CD4-positive, alpha-beta memory T cell (primary cell): ENCODE results near the gene GUCD1. TPM values are rescaled to one million over a fixed set of nuclear protein-coding genes. Genes with fewer than 3 reads are reported as not detected.
A peak's percentile ranks its signal among the peaks of the same experiment; 100 is the strongest.
"Not testable (repeated sequence)": the region's sequence is repeated elsewhere in the genome, so short reads cannot be mapped to it uniquely, and the experiment has no call there.

Experiments used
- CTCF ChIA-PET: fragments of 350-600 bp; sonication (Branson Sonifier 250); formaldehyde crosslinking; loops from one replicate; lab custom pipeline; 2021; ENCODE audit warnings: inconsistent platforms; ENCODE audit not compliant: partially characterized antibody; lab: Charles Lee
- POLR2A ChIA-PET: fragments of 350-600 bp; sonication (Branson Sonifier 250); formaldehyde crosslinking; loops from one replicate; lab custom pipeline; 2021; ENCODE audit not compliant: partially characterized antibody; lab: Charles Lee
- DNase-seq, 5 donors: peaks; one replicate each; pipeline versions ENCODE4 v3.0.0 to v3.0.0-alpha.2; 2020 to 2022; ENCODE audit warnings: mixed read lengths in 1 of 5
- H3K27ac ChIP-seq: one replicate; pipeline ENCODE4 v1.7.0; 2013; ENCODE audit warnings: low read depth, low read length
- H3K27me3 ChIP-seq: 2 replicates; pipeline ENCODE4 v1.7.0; 2013; ENCODE audit warnings: mild to moderate bottlenecking, low read length, moderate library complexity; ENCODE audit not compliant: insufficient read depth
- H3K36me3 ChIP-seq: 2 replicates; pipeline ENCODE4 v1.7.0; 2013; ENCODE audit warnings: mild to moderate bottlenecking, low read length, moderate library complexity; ENCODE audit not compliant: insufficient read depth
- H3K4me1 ChIP-seq: 2 replicates; pipeline ENCODE4 v1.7.0; 2013; ENCODE audit warnings: mild to moderate bottlenecking, low read length, moderate library complexity; ENCODE audit not compliant: insufficient read depth
- H3K4me3 ChIP-seq, 2 donors: one replicate each; pipeline ENCODE4 v1.7.0; 2013; ENCODE audit warnings: low read length in 2 of 2, mild to moderate bottlenecking in 1 of 2
- H3K9me3 ChIP-seq, 2 donors: one replicate each; pipeline ENCODE4 v1.7.0; 2013; ENCODE audit warnings: low read length in 2 of 2, control low read depth in 1 of 2; ENCODE audit not compliant: control insufficient read depth in 1 of 2
- H3K27ac Mint-ChIP-seq, 7 donors: one replicate each; pipeline ENCODE4 v1.8.0; 2020 to 2021; ENCODE audit warnings: mixed read lengths in 7 of 7, mild to moderate bottlenecking in 6 of 7, inconsistent platforms in 3 of 7, moderate library complexity in 3 of 7
- H3K27me3 Mint-ChIP-seq, 2 donors: one replicate each; pipeline ENCODE4 v1.8.0; 2020 to 2021; ENCODE audit warnings: mixed read lengths in 2 of 2
- H3K36me3 Mint-ChIP-seq, 2 donors: one replicate each; pipeline ENCODE4 v1.8.0; 2020 to 2021; ENCODE audit warnings: mixed read lengths in 2 of 2, inconsistent platforms in 1 of 2, mild to moderate bottlenecking in 1 of 2
- H3K4me1 Mint-ChIP-seq, 4 donors: one replicate each; pipeline ENCODE4 v1.8.0; 2020 to 2021; ENCODE audit warnings: mixed read lengths in 4 of 4, mild to moderate bottlenecking in 1 of 4
- H3K4me3 Mint-ChIP-seq, 8 donors: one replicate each; pipeline ENCODE4 v1.8.0; 2020 to 2021; ENCODE audit warnings: mixed read lengths in 8 of 8, mild to moderate bottlenecking in 7 of 8, moderate library complexity in 6 of 8, inconsistent platforms in 3 of 8
- H3K9me3 Mint-ChIP-seq, 8 donors: one replicate each; pipeline ENCODE4 v1.8.0; 2020 to 2021; ENCODE audit warnings: mixed read lengths in 8 of 8, mild to moderate bottlenecking in 5 of 8, inconsistent platforms in 3 of 8, moderate library complexity in 1 of 8
- intact Hi-C: fragments of 100-400 bp; cut with micrococcal nuclease; formaldehyde crosslinking; loops from one replicate; pipeline ENCODE4 v1.15.1; 2023
- polyA plus RNA-seq, 2 donors: library from polyadenylated mRNA; unstranded; fragments of 300-500 nt; fragmentation: Illumina TruSeq; gene quantifications; one replicate each; pipeline ENCODE4 v1.2.3, GENCODE V29; 2021
- total RNA-seq, 2 experiments: library from RNA; stranded (reverse); gene quantifications; one replicate each; pipeline ENCODE4 v1.2.3, GENCODE V29; 2021

Gene GUCD1
- total and polyA plus RNA-seq, 4 experiments from 2014 or later, result 44.2 to 65.5 (median 56.1) TPM

DNA sequence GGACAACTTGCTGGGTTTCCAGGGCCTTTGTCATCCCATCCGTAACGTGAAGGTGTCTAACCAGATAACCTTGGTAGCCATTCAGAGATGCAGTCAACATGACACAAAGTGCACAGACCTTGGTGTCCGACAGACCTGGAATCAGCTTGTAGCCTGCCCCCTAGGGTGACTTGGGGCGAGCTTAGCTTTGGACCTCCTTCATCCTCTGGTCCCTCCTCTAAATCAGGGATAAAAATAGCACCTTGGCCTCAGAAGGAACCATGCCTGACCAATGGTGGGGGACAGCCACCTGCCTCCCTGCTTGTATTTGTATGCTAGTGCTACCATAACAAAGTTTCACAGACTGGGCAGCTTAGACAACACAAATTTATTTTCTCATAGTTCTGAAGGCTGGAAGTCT lies 4.5 kb upstream of the GUCD1 start:
- CTCF ChIA-PET, result no interaction called here
- peaks cover 22 to 66% of the 10 kb centered on the region in 2 donors for H3K36me3 Mint-ChIP-seq
- intact Hi-C loops, result loop anchor here (5.0 to 10.0 kb wide), 3 partner anchors 48 to 1415 kb away; partner anchors contain the start of genes MIF, RAB36 and RSPH14
- Histone ChIP-seq H3K36me3 (peaks cover 33% of the 10 kb centered on the region), H3K27me3 (no peaks in the 10 kb centered on the region), H3K27ac (no peak overlapping the region), H3K4me1 (peaks cover 56% of the 10 kb centered on the region), H3K4me3 (no peak overlapping the region), H3K9me3 (no peaks in the 10 kb centered on the region)
- H3K4me3 Mint-ChIP-seq, result peak overlapping the region in 1 of 8 donors; percentile 36
- no peaks in the 10 kb centered on the region for H3K9me3 Mint-ChIP-seq
- POLR2A ChIA-PET, result no interaction called here
- DNase-seq, result no peak
- H3K27ac Mint-ChIP-seq, result peak overlapping the region in 1 of 7 donors; percentile 95
- H3K27me3 Mint-ChIP-seq, result no peaks in the 10 kb centered on the region
- H3K4me1 Mint-ChIP-seq, result peaks cover 42 to 78% (median 57%) of the 10 kb centered on the region in 4 donors

DNA sequence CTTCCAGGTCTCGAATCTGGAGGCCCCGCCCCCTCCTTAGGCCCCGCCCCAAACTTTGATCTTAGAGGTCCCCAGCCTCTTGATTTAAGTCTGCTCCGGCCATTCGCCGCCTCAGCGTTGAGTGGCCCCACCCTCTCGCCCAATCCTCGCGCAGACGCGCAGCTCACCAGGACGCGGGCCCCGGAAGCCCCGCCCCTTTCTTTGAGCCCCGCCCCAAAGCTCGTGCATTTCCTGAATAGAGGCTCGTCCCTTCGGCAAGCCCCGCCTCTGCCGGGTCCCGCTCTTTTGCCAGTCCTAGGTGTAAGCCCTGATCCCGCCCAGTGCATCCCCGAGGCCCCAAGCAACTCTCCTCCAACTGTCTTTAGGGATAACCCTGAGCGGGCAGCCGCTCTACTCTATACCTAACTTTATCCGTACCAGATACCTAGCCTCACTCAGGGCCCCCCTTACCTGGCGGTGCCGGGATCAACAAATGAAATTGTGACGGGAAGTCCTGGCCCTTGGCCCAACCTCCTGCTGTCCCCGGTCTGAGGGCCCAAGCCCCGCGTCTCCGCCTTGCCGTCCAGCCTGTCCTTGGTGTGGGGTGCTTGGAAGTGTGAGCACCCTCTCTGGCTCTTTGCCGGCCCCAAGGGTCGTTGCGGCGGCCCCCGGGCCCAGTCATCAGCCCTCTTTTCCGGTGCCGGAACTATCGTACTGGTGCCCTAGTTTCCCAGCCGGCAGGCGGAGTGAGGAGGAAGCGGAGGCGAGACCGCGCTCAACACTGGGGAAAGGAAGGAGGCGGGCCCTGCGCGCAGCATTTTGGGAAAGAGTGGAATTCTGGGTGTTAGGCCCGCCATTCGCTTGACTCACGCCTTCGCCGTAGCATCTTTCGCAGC lies 464 bp upstream of the GUCD1 start, which contains the start of gene SNRPD3:
TSS of gene SNRPD3 (plus strand) at position 835 of the 875 bp plus-strand sequence. CDS start 1,676 bp downstream, outside the sequence.
- H3K27ac ChIP-seq, result peak within 1 kb of the TSS; percentile 87
- Mint-ChIP-seq H3K4me1 (peaks cover 48 to 72% (median 59%) of the 10 kb centered on the region in 4 donors), H3K36me3 (peaks cover 15 to 55% of the 10 kb centered on the region in 2 donors), H3K27me3 (no peaks in the 10 kb centered on the region), H3K9me3 (no peaks in the 10 kb centered on the region), H3K4me3 (peak within 1 kb of the TSS; percentile 97 to 99 (median 98)), H3K27ac (peak within 1 kb of the TSS; percentile 95 to 99 (median 99))
- H3K4me3 ChIP-seq, result peak within 1 kb of the TSS; percentile 76 to 100
- H3K4me1 ChIP-seq, result peaks cover 52% of the 10 kb centered on the region
- ChIA-PET CTCF (interaction anchor here (1.1 kb wide), 1 partner anchor 248 kb away, joined by 3 read pairs; no protein-coding TSS in a partner anchor), POLR2A (interaction anchor here (0.6 to 3.2 kb wide), 18 partner anchors 11 to 1486 kb away, joined by 3 to 25 read pairs (median 3); partner anchors contain the start of genes ADORA2A, GNAZ, MIF and SLC2A11)
- no peaks in the 10 kb centered on the region for H3K9me3 ChIP-seq
- no peaks in the 10 kb centered on the region for H3K27me3 ChIP-seq
- peak; percentile 96 to 100 (median 98) for DNase-seq
- intact Hi-C loops, result loop anchor here (1.0 to 10.0 kb wide), 5 partner anchors 52 to 1411 kb away; partner anchors contain the start of genes MIF, RAB36 and RSPH14
- peaks cover 26% of the 10 kb centered on the region for H3K36me3 ChIP-seq

DNA sequence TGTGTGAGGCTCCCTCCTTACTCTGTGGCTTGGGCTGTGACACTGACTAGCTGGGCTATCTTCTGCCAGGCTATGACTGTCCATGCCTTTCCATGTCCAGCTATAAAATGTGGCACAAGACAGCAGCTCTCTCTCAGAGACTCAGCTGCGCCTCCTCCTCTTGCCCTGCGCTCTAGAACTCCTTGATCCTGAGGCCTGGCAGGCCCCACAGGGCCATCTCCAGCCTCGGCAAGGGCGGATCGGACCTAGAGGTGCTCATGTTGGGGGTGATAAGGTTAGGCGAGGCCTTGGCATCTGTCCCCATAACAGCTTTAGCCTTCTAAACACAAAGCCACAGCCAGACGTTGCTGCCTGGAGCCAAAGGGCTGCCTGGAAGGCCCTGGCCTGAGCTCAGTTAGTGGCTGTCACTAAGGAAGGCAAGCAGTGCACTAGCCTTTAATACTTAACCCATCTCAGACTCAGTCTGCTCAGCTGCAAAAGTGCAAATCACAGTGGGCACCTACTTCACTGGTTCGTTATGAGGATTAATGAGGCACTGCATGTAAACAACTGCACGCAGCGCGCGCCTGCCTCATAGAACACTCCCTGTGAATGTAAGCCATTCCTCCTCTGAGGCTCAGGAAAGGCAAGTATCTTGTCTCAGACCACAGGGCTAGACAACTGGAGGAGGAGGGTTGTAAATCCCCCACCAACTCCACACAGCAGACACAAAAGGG lies 1.2 kb downstream of the GUCD1 start:
- H3K4me3 Mint-ChIP-seq, result peak overlapping the region; percentile 92 to 99 (median 96)
- H3K27ac ChIP-seq, result peak overlapping the region; percentile 87
- no peaks in the 10 kb centered on the region for H3K9me3 ChIP-seq
- H3K36me3 Mint-ChIP-seq, result peaks cover 14 to 49% of the 10 kb centered on the region in 2 donors
- no peaks in the 10 kb centered on the region for H3K27me3 Mint-ChIP-seq
- peaks cover 24% of the 10 kb centered on the region for H3K36me3 ChIP-seq
- peak overlapping the region in 1 of 2 donors; percentile 100 for H3K4me3 ChIP-seq
- ChIA-PET POLR2A (interaction anchor here (3.2 kb wide), 1 partner anchor 127 kb away, joined by 25 read pairs; the partner anchor contains the start of gene ADORA2A), CTCF (no interaction called here)
- H3K27ac Mint-ChIP-seq, result peak overlapping the region; percentile 84 to 98 (median 95)
- no peaks in the 10 kb centered on the region for H3K27me3 ChIP-seq
- peaks cover 38 to 67% (median 51%) of the 10 kb centered on the region in 4 donors for H3K4me1 Mint-ChIP-seq
- intact Hi-C loops, result loop anchor here (10.0 kb wide), 2 partner anchors 659 to 1409 kb away; partner anchors contain the start of genes MIF, RAB36 and RSPH14
- peaks cover 42% of the 10 kb centered on the region for H3K4me1 ChIP-seq
- peak in 1 of 5 donors; percentile 9 for DNase-seq
- H3K9me3 Mint-ChIP-seq, result no peaks in the 10 kb centered on the region

DNA sequence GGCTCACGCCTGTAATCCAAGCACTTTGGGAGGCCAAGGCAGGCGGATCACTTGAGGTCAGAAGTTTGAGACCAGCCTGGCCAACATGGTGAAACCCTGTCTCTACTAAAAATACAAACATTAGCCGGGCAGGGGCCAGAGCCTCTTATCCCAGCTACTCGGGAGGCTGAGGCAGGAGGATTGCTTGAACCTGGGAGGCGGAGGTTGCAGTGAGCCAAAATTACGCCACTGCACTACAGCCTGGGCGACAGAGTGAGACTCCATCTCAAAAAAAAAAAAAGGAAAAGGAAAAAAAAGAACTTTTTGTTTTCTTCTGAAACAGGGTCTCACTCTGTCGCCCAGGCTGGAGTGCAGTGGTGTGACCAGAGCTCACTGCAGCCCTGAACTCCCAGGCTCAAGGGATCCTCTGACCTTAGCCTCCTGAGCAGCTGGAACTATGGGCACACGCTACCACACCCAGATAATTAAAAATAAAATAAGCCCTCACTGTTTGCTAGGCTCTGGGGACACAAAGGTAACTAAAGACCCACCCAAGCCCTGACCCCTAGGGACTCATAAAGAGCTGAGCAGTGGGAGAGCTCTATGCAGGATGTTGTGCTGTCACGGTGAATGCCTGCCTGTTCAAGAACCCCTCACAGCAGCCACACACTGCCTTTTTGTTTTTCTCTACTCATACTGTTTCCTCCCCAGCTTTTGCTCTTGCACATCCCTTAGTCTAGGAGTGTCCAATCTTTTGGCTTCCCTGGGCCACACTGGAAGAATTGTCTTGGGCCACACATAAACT lies 2.2 kb downstream of the GUCD1 start:
- Mint-ChIP-seq H3K36me3 (peaks cover 4 to 48% of the 10 kb centered on the region in 2 donors), H3K27ac (peak overlapping the region; percentile 13 to 84 (median 57)), H3K4me1 (peaks cover 27 to 56% (median 41%) of the 10 kb centered on the region in 4 donors), H3K4me3 (peak overlapping the region in 3 of 8 donors; percentile 57 to 95 (median 95))
- POLR2A ChIA-PET, CTCF ChIA-PET, H3K27ac ChIP-seq, H3K4me3 ChIP-seq, H3K27me3 ChIP-seq, H3K27me3 Mint-ChIP-seq, H3K9me3 Mint-ChIP-seq, DNase-seq, H3K9me3 ChIP-seq: not testable (repeated sequence)
- peaks cover 31% of the 10 kb centered on the region for H3K4me1 ChIP-seq
- peaks cover 18% of the 10 kb centered on the region for H3K36me3 ChIP-seq
- intact Hi-C loops, result loop anchor here (10.0 kb wide), 2 partner anchors 658 to 1408 kb away; partner anchors contain the start of genes MIF, RAB36 and RSPH14

DNA sequence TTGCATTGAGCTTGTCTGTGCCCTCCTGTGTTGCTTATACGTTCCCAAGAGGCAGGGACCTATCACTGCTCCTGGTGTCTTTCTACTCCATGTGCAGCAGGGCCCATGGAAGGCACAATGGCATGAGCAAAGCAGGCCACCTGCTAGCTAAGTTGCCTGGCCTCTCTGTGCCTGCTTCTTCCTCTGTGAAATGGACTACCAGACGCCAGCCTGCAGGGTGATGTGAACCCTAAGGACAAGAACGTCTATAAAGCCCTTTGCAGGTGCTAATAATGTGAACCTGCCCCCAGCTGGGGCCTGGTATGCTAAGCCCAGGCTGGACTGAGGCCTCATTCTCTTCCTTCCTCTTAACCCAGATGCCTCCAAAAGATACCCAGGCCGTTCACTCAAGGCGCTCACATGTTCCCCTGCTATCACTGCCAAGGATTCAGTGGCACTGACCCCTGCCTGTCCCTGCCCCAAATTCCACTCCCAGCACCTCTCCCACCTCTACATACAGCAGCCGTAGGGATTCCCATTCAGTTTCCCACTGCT lies 4.0 kb downstream of the GUCD1 start:
- Histone ChIP-seq H3K36me3 (peaks cover 28% of the 10 kb centered on the region), H3K9me3 (no peaks in the 10 kb centered on the region), H3K4me1 (peaks cover 15% of the 10 kb centered on the region), H3K27ac (no peak overlapping the region), H3K27me3 (no peaks in the 10 kb centered on the region), H3K4me3 (no peak overlapping the region)
- Mint-ChIP-seq H3K36me3 (peaks cover 17 to 52% of the 10 kb centered on the region in 2 donors), H3K27ac (peak overlapping the region in 4 of 7 donors; percentile 37 to 82 (median 64)), H3K4me1 (peaks cover 22 to 40% (median 28%) of the 10 kb centered on the region in 4 donors), H3K27me3 (no peaks in the 10 kb centered on the region), H3K4me3 (no peak overlapping the region), H3K9me3 (no peaks in the 10 kb centered on the region)
- DNase-seq, result no peak
- CTCF ChIA-PET, result no interaction called here
- POLR2A ChIA-PET, result no interaction called here
- intact Hi-C loops, result loop anchor here (10.0 kb wide), 2 partner anchors 656 to 1406 kb away; partner anchors contain the start of genes MIF, RAB36 and RSPH14
